ENCODE results near the gene PGLYRP3.

- no peak for TF ChIP-seq CTCF (IDR thresholded peaks at IDR 0.05; ENCODE audit: insufficient read depth, low read length)
- no peak for TF ChIP-seq POLR2AphosphoS5 (IDR thresholded peaks at IDR 0.05; ENCODE audit: low read depth)
Measured at GRCh38 chr1:153251988-153252387, 60.8 kb downstream of the PGLYRP3 start.

All from HL-60 (cell line).